Stimulated activated CD8-positive, alpha-beta memory T cell treated with anti-CD3 and anti-CD28 coated beads, Interleukin-4, amount 100 ng/mL, for 48 hours (primary cell): ENCODE measurements around the gene MYB.
"Not testable (repeated sequence)": the region's sequence is repeated elsewhere in the genome, so short reads cannot be mapped to it uniquely, and the experiment has no call there.

Experiments used
- DNase-seq: peaks from one replicate; pipeline ENCODE4 v3.0.0-alpha.2; 2020

The MYB gene

GRCh38 chr6:135180542-135181332 is at the start of gene MYB:
TSS of gene MYB (plus strand) at chr6:135181308. CDS start at chr6:135181514, 206 bp downstream.
- peak; percentile 82 for DNase-seq

GRCh38 chr6:135132776-135133175 is 48.3 kb upstream of the MYB start:
- DNase-seq: no peak

GRCh38 chr6:135135835-135136234 is 45.3 kb upstream of the MYB start:
- DNase-seq: no peak

DNA sequence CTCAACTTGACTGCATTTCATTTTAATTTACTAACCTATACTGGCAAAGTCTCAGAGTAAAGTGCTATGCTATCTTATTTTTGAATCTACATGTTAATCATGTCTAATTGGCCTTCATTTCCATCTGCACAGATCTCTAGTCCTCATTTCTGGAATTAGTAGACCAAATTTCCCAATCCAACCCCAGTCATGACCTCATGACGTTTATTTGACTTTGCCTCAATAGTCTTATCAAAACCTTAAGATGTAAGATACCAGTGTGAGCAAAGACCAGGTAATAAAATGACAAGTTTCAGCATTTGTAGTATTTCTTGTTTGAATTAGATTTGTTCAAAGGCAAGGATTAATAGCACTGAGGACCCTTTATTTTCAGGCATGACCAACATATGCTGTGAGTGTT is 43.3 kb upstream of the MYB start:
- no peak for DNase-seq

DNA sequence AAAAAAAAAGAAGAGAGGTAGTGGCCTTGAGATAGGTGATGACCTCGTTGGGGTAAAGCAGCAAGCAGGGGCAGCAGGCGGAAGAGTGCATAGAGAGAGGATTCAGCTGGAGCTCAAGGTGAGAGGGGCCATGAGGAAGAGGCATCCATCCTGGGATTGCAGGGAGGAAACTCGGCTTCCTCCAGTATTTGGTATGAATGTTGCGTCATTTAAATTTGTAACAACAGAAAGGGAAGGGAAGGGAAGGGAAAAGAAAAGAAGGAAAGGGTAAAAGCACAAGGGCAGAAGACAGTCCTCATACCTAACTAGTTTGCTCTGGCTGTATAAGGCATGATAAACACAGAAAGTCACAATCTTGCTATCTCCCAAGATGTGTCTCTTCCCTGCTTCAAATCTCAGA is 39.9 kb upstream of the MYB start:
- DNase-seq: no peak

GRCh38 chr6:135141728-135142127 is 39.4 kb upstream of the MYB start:
- DNase-seq: no peak

DNA sequence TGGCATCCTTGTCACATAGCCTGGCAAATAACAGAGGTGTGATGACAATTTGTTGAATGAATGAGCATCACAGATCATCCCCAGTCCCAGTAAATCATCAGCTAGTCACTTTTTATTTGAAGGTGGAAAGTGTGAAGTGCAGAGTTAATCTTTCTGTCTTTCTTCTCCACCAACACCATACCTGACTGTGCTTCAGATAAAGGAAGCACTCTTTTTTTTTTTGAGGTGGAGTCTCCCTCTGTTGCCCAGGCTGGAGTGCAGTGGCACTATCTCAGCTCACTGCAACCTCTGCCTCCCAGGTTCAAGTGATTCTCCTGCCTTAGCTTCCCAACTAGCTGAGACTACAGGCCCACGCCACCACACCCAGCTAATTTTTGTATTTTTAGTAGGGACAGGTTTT is 38.9 kb upstream of the MYB start:
- not testable (repeated sequence) for DNase-seq

DNA sequence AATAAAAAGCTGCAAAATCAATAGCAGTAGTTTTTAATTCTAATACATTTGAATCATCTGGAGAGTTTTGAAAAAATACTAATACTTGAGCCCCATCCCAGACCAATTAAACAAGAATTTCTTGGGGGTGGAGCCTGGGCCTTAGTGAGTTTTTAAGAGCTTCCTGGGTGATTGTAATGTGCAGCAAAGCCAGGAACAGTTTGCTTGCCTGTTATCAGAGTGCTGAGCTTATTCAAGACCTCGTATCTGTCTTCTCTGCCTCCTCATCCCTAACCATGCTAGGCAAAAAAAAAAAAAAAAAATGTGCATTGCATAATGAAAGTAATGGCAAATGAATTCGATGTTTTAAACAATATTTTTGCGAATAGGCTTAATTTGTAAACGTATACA is 36.4 kb upstream of the MYB start:
- DNase-seq: no peak

DNA sequence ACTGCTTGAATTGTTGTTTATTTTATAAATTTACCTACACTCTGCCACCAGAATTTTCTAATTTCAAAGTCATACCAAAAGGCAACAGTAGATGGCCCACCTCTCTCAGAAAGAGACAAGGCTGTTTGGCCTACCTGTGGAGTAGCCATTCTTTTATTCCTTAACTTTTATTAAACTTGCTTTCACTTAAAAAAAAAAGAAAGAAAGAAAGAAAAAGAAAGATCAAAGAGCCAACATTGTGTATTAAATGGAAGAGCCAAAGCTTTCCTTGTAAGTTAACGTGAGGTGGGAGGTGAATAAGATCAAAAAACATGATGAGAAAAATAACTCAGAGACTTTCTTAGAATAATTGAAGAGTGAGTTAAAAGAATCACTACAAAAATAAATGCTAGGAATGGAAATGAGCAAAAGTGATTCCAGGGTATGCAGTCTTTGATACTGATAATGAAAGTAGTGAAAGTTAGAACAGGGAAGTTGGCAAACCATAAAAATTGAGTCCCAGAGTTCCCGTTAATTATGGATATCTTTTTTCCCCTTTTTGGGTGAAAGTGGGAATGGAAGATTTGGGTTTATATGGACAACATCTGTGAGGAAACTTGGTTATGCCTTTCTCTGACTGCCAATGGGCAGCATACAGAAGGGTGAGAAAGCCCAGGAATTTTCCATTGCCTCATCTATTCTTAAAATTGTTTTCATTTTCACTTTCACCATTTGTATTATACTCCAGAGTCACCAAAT is 35.9 kb upstream of the MYB start:
- DNase-seq: no peak

GRCh38 chr6:135146162-135146934 is 34.8 kb upstream of the MYB start:
- DNase-seq: no peak

- no peak for DNase-seq
These were observed 33.2 kb upstream of the MYB start for GRCh38 chr6:135147637-135148592.

GRCh38 chr6:135148889-135149288 is 32.2 kb upstream of the MYB start:
- DNase-seq: no peak

DNA sequence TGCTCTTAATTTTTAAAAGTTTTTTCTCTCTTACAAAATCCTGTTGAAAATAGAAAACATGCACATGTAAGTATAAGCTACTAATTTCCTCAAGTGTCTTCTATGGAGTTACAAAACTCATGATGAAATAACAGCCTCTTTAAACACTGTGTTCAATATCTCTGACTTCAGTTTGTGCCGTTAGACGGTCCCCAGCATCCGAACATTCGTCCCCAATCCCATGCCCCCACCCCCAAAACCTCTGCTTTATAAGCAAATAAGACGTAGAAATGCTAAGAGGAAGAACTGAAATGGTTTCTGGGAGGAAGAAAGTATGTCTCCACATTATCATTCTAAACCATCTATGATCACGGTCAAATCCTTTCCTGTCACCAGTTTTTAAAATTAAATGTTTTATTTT is 31.7 kb upstream of the MYB start:
- no peak for DNase-seq

GRCh38 chr6:135150481-135150880 is 30.6 kb upstream of the MYB start:
- DNase-seq: not testable (repeated sequence)

DNA sequence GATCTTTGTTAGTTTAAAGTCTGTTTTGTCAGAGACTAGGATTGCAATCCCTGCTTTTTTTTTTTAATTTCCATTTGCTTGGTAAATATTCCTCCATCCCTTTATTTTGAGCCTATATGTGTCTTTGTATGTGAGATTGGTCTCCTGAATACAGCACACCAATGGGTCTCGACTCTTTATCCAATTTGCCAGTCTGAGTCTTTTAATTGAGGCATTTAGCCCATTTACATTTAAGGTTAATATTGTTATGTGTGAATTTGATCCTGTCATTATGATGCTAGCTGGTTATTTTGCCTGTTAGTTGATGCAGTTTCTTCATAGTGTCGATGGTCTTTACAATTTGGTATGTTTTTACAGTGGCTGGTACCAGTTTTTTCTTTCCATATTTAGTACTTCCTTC is 27.0 kb upstream of the MYB start:
- DNase-seq: not testable (repeated sequence)

GRCh38 chr6:135158397-135158796 is 22.7 kb upstream of the MYB start:
- DNase-seq: no peak

- peak; percentile 69 for DNase-seq
These were observed 21.6 kb upstream of the MYB start for GRCh38 chr6:135159531-135159930.

DNA sequence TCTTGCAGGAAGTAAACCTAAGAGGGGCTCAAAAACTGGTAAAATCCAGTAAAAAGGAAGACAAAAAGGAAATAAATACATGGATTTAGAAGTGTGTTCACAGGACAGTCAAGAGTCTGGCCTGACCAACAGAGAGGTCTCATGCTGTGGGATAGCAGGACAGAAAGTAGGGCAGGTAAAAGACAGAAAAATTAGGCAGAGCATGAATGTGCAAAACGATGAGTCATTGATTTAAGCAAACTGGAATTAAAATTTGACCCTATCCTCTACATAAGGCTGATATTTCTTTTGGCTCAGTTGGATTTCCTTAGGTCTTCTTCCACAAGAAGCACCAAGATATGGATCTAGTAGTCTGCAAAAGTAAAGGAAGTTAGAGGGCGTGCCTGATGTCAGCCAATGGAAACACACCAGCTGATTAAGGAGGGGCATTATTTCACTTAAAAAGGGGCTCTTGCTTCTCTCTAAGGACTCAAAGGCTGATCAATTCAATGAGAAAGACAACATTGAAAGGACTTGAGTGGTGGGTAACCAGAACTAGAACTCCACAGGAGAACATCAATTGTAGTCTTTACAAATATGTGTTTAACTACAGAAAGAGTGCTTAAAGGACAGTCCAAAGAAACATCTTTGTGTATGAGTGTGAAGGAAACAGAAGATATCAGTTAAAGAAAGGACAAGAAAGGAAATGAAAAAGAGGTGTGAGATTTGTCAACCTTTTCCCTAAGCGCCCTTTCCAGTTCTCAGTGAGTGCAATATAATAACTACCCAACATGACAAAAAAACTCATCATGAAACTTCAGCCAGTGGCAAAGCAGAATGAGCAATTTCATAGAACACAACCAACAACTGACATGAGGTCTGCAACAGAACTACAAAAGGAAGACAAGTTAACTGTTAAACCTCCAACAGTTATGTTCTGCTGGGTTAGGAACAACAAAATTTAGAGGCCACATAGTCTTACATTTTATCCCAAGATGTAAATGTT is 19.4 kb upstream of the MYB start:
- DNase-seq: no peak

- DNase-seq: peak; percentile 79
These were observed 18.2 kb upstream of the MYB start for GRCh38 chr6:135162678-135163439.

GRCh38 chr6:135163440-135163738 is 17.7 kb upstream of the MYB start:
- DNase-seq: peak; percentile 65

DNA sequence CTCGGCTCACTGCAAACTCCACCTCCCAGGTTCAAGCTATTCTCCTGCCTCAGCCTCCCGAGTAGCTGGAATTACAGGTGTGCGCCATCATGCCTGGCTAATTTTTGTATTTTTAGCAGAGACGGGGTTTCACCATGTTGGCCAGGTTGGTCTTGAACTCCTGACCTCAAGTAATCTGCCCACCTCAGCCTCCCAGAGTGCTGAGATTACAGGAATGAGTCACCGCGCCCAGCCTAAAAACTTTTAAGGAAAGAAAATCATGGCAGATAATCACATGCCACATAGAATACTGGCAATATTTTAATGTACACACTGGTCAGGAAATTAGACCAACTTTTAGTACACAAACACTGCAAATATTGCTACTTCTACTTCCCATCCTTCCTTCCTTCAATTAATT is 16.7 kb upstream of the MYB start:
- DNase-seq: not testable (repeated sequence)
